OCI-LY1 (cell line): ENCODE data around the gene DHX8.

ENCODE experiments used
- H2AFZ ChIP-seq: fragments of 200-600 bp; sonication (generic), shearing (Covaris generic); 2 replicates; pipeline ENCODE4 v1.6.0; 2014; ENCODE audit warnings: antibody characterized with exemption, mild to moderate bottlenecking, low read length
- H3F3A ChIP-seq: fragments of 200-600 bp; sonication (generic), shearing (Covaris generic); 2 replicates; pipeline ENCODE4 v1.6.0; 2014; ENCODE audit warnings: mild to moderate bottlenecking, antibody characterized with exemption, low read length, moderate library complexity; ENCODE audit not compliant: insufficient read depth
- H3K27ac ChIP-seq: fragments of 200-600 bp; sonication (generic); 2 replicates; pipeline ENCODE4 v1.5.1; 2014; ENCODE audit warnings: low read length, mixed run types, mild to moderate bottlenecking, low read depth; ENCODE audit not compliant: poor library complexity, severe bottlenecking
- H3K27me3 ChIP-seq: fragments of 200-600 bp; sonication (generic); 2 replicates; pipeline ENCODE4 v1.6.0; 2014; ENCODE audit warnings: antibody characterized with exemption, mild to moderate bottlenecking, low read length, moderate library complexity; ENCODE audit not compliant: insufficient read depth
- H3K36me3 ChIP-seq: fragments of 200-600 bp; sonication (generic); 2 replicates; pipeline ENCODE4 v1.6.1; 2014; ENCODE audit warnings: mild to moderate bottlenecking, antibody characterized with exemption, low read length, moderate library complexity, mixed read lengths; ENCODE audit not compliant: insufficient read depth
- H3K4me1 ChIP-seq: fragments of 200-600 bp; sonication (generic); 2 replicates; pipeline ENCODE4 v1.5.1; 2014; ENCODE audit warnings: mild to moderate bottlenecking, low read length, moderate library complexity; ENCODE audit not compliant: insufficient read depth, severe bottlenecking
- H3K4me2 ChIP-seq: fragments of 200-600 bp; sonication (generic), shearing (Covaris generic); 2 replicates; pipeline ENCODE4 v1.6.1; 2014; ENCODE audit warnings: low read length
- H3K4me3 ChIP-seq: fragments of 200-600 bp; sonication (generic); 2 replicates; pipeline ENCODE4 v1.5.1; 2014; ENCODE audit warnings: low read length, low read depth, mild to moderate bottlenecking, mixed read lengths; ENCODE audit not compliant: poor library complexity, severe bottlenecking
- H3K79me2 ChIP-seq: fragments of 200-600 bp; shearing (Covaris generic); 2 replicates; pipeline ENCODE4 v1.6.1; 2016; ENCODE audit warnings: mixed run types, low read length, mixed read lengths; ENCODE audit not compliant: insufficient read depth
- H3K9ac ChIP-seq: fragments of 200-600 bp; sonication (generic), shearing (Covaris generic); 2 replicates; pipeline ENCODE4 v1.6.1; 2014; ENCODE audit warnings: mild to moderate bottlenecking, low read length, mixed read lengths
- H3K9me2 ChIP-seq: fragments of 200-600 bp; sonication (generic), shearing (Covaris generic); 2 replicates; pipeline ENCODE4 v1.6.1; 2014; ENCODE audit warnings: low read depth, mild to moderate bottlenecking, low read length, mixed read lengths
- H3K9me3 ChIP-seq: fragments of 200-600 bp; shearing (Covaris generic); 2 replicates; pipeline ENCODE4 v1.6.1; 2014; ENCODE audit warnings: low read length, mixed read lengths
- H4K20me1 ChIP-seq: fragments of 200-600 bp; sonication (generic), shearing (Covaris generic); 2 replicates; pipeline ENCODE4 v1.6.0; 2016; ENCODE audit warnings: mild to moderate bottlenecking, low read length; ENCODE audit not compliant: insufficient read depth
- EZH2 ChIP-seq: fragments of 200-600 bp; sonication (generic), shearing (Covaris generic); IDR thresholded peaks from 2 replicates; pipeline ENCODE4 v1.8.0; 2017; ENCODE audit warnings: borderline replicate concordance, mixed run types, mild to moderate bottlenecking, antibody characterized with exemption, low read length, moderate library complexity, mixed read lengths
- TF ChIP-seq, protein P1 (sequence below): fragments of 200-600 bp; sonication (generic), shearing (Covaris generic); IDR thresholded peaks from 2 replicates; pipeline ENCODE4 v1.5.1; 2017; ENCODE audit warnings: mild to moderate bottlenecking, antibody characterized with exemption, low read length, moderate library complexity, mixed read lengths

The DHX8 gene

DNA sequence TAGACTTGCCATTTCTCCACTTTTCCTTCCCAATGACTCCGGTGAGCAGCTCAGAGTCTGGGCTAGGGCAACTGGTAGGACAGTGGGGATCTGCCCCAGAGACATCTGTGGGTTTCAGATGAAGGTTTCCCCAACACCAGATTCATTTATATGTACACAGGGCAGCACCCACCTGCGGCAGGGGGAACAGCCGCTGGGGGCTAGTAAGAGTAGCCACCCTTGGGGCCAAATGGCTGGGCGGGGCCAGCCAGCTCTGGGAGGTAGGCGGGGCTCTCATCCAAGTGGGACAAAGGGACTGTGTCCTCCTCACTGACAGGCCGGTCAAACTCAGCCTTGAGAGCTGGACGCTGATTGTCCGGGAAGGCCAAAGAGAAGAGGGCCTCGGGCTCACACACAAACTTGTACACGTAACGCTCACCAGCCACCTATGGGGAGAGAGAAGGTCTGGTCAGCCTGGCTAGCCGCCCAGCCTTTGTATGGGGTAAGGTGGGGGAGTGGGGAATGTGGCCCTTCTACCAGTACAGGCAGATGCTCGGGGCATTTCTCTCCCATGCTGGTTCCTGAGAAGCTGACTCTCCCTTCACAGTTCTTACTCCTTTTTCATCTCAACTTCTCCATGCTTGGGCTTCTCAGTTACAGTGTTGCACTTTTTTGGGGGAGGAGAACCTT lies 44.7 kb downstream of the DHX8 start:
- Histone ChIP-seq H3K4me2 (no peak overlapping the region), H3K36me3 (peaks cover 35% of the 10 kb centered on the region), H2AFZ (no peak overlapping the region), H3K27ac (no peak overlapping the region), H3K9me2 (no peaks in the 10 kb centered on the region), H3K27me3 (no peaks in the 10 kb centered on the region), H3K4me3 (no peak overlapping the region), H4K20me1 (no peaks in the 10 kb centered on the region), H3K9me3 (no peaks in the 10 kb centered on the region), H3K4me1 (no peaks in the 10 kb centered on the region), H3K79me2 (no peaks in the 10 kb centered on the region), H3K9ac (no peak overlapping the region), H3F3A (no peaks in the 10 kb centered on the region)
- TF ChIP-seq EZH2, result no peak
- TF ChIP-seq, protein P1, sequence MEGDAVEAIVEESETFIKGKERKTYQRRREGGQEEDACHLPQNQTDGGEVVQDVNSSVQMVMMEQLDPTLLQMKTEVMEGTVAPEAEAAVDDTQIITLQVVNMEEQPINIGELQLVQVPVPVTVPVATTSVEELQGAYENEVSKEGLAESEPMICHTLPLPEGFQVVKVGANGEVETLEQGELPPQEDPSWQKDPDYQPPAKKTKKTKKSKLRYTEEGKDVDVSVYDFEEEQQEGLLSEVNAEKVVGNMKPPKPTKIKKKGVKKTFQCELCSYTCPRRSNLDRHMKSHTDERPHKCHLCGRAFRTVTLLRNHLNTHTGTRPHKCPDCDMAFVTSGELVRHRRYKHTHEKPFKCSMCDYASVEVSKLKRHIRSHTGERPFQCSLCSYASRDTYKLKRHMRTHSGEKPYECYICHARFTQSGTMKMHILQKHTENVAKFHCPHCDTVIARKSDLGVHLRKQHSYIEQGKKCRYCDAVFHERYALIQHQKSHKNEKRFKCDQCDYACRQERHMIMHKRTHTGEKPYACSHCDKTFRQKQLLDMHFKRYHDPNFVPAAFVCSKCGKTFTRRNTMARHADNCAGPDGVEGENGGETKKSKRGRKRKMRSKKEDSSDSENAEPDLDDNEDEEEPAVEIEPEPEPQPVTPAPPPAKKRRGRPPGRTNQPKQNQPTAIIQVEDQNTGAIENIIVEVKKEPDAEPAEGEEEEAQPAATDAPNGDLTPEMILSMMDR, result no peak

DNA sequence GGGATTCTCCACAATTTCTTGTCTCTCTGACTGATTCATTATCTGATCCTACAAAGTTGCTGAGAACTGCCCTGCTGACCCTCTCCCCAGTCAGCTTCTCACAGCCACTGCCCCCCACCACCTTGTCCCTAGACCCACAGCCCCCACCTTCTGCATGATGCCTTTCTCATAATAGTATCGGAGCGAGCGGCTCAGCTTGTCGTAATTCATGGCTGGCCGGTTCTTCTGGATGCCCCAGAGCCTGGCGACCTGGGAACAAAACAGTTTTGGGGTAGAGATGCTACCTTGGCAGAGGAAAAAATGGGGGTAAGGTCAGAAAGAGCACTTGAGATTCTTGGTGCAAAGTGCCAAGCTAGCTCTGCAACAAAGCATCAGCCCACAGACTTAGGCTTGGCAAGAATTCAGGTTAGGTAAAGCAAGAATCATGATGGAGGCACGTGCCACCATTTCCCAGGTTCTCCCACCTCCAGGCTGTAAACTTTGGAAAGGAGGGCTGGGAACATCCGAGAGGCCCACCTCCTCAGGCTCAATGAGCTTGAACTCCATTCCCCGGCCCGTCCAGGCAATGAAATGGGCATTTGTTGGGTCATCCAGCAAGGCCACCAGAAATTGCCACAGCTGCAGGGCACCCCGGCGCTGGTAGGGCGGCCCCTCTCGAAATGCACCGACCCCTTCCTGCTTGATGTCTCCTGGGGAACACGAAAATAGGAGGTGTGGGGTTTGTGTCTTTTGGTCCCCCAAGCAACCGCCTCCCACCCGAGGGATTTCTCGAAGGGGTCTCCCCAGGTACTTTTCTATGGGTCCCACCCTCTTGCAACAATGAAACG lies 45.4 kb downstream of the DHX8 start:
- no peak for TF ChIP-seq EZH2
- TF ChIP-seq, protein P1, result no peak
- no peaks in the 10 kb centered on the region for H3K27me3 ChIP-seq
- H3K9me3 ChIP-seq, result no peaks in the 10 kb centered on the region
- H4K20me1 ChIP-seq, result no peaks in the 10 kb centered on the region
- no peak overlapping the region for H3K4me2 ChIP-seq
- H3F3A ChIP-seq, result no peaks in the 10 kb centered on the region
- no peak overlapping the region for H3K4me3 ChIP-seq
- H3K9me2 ChIP-seq, result no peaks in the 10 kb centered on the region
- no peak overlapping the region for H3K27ac ChIP-seq
- no peak overlapping the region for H2AFZ ChIP-seq
- no peaks in the 10 kb centered on the region for H3K79me2 ChIP-seq
- no peaks in the 10 kb centered on the region for H3K4me1 ChIP-seq
- peaks cover 27% of the 10 kb centered on the region for H3K36me3 ChIP-seq
- H3K9ac ChIP-seq, result no peak overlapping the region

DNA sequence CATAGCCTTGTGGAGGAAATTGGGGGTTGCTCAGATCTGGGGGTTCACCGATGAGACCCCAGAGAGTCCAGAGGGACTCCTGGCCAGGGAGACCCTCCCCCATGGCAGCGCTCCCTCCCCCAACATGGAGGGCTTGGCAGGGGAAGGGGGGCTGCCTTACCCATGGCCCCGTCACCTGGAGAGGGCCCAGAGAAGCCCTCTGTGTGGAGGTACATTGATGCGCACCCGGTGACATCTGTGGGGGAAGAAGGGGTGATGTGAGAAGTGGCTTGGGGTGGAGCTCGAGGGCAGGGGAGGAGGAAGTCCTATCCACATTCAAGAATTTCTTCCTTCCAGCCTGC lies 46.1 kb downstream of the DHX8 start:
- Histone ChIP-seq H3K9ac (no peak overlapping the region), H2AFZ (no peak overlapping the region), H3K4me3 (no peak overlapping the region)

More for the DNA sequence above, 46.1 kb downstream of the DHX8 start:
- no peaks in the 10 kb centered on the region for H3K9me3 ChIP-seq
- H4K20me1 ChIP-seq, result no peaks in the 10 kb centered on the region
- H3K4me2 ChIP-seq, result no peak overlapping the region
- no peak overlapping the region for H3K27ac ChIP-seq
- H3F3A ChIP-seq, result no peaks in the 10 kb centered on the region
- peaks cover 20% of the 10 kb centered on the region for H3K36me3 ChIP-seq
- H3K27me3 ChIP-seq, result no peaks in the 10 kb centered on the region
- no peaks in the 10 kb centered on the region for H3K9me2 ChIP-seq
- H3K4me1 ChIP-seq, result no peaks in the 10 kb centered on the region
- no peaks in the 10 kb centered on the region for H3K79me2 ChIP-seq
- TF ChIP-seq, protein P1, result no peak
- TF ChIP-seq EZH2, result no peak
